BJ (cell line): ENCODE measurements around the gene HTR5A. TPM values are rescaled to one million over a fixed set of nuclear protein-coding genes. Genes with fewer than 3 reads are reported as not detected.

Experiments
- CTCF ChIA-PET: fragments of 350-600 bp; formaldehyde crosslinking; extraction: SDS; loops from one replicate; lab custom pipeline; 2021; ENCODE audit warnings: antibody characterized with exemption, inconsistent platforms; lab: Yijun Ruan, JAX
- POLR2A ChIA-PET: fragments of 300-600 bp; sonication (Branson Sonifier 250); formaldehyde crosslinking; extraction: SDS; loops from one replicate; lab custom pipeline; 2021; ENCODE audit warnings: antibody characterized with exemption; lab: Charles Lee
- DNase-seq: peaks from one replicate; pipeline ENCODE4 v3.0.0-alpha.2; 2011; ENCODE audit warnings: low read depth
- H3K27me3 ChIP-seq: 2 replicates; pipeline ENCODE4 v1.6.0; 2011; ENCODE audit warnings: low read length; ENCODE audit not compliant: control insufficient read depth, insufficient read depth
- H3K36me3 ChIP-seq: 2 replicates; pipeline ENCODE4 v1.5.1; 2011; ENCODE audit warnings: low read length; ENCODE audit not compliant: control insufficient read depth, insufficient read depth
- H3K4me3 ChIP-seq: 2 replicates; pipeline ENCODE4 v1.5.1; 2011; ENCODE audit warnings: low read depth, mild to moderate bottlenecking, control low read depth, low read length
- CTCF ChIP-seq: IDR thresholded peaks from 2 replicates; pipeline ENCODE4 v1.5.1; 2011; ENCODE audit warnings: low read depth, mild to moderate bottlenecking, control low read depth, inconsistent platforms, low read length, moderate library complexity; ENCODE audit not compliant: insufficient read depth
- polyA plus RNA-seq: library from polyadenylated mRNA; depleted of rRNA; stranded (reverse); fragments of >200 nt; gene quantifications from 2 replicates; pipeline ENCODE4 v1.2.3, GENCODE V29; 2011

HTR5A gene
- polyA plus RNA-seq, 1 experiment, result not detected

DNA sequence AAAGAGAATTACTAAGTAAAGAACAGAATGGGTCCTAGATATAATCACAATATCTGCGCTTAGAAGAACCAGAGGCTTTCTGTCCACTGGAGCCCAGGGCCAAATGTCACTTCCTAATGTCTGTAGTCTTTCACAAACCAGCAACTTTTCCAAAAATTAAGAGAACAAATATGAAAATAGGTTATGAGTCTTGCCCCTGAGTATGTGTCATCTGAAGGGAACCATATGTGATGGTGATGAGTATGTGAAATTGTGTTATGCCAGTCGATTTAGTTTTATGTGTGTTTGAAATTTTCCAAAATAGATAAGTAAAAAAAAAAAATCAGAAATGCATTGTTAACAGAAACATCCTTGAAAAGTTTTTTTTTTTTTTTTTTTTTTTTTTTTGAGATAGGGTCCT is 15.4 kb upstream of the HTR5A start:
- no peak for DNase-seq
- Histone ChIP-seq H3K36me3 (no peaks in the 10 kb centered on the region), H3K4me3 (no peak overlapping the region), H3K27me3 (no peaks in the 10 kb centered on the region)
- TF ChIP-seq CTCF, result no peak
- POLR2A ChIA-PET, result no interaction called here
- CTCF ChIA-PET, result no interaction called here

DNA sequence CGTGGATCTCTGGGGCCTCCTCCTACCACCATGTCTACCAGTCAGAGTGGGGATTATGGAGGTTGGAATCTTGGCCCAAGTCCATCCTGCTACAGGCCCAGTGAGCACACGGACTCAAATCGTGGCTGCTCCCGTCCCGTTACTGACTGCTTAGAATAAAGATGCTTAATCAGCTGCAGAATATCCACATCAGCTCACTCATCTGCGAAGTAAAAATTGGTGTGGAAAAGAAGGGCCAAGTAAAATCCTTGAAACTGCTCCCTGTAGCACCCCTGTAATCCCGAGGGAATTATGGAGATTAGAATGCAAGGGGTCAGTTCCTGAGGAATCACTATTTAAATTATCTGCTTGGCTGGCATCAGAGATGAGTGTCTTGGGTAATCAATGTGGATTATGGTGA is 13.0 kb upstream of the HTR5A start:
- CTCF ChIA-PET, result no interaction called here
- POLR2A ChIA-PET, result no interaction called here
- no peak for TF ChIP-seq CTCF

GRCh38 chr7:155058896-155059295 is 11.2 kb upstream of the HTR5A start:
- Histone ChIP-seq H3K36me3 (no peaks in the 10 kb centered on the region), H3K27me3 (no peaks in the 10 kb centered on the region), H3K4me3 (no peak overlapping the region)
- no peak for TF ChIP-seq CTCF
- CTCF ChIA-PET, result no interaction called here
- DNase-seq, result no peak
- POLR2A ChIA-PET, result no interaction called here

More for the DNA sequence above, 13.0 kb upstream of the HTR5A start:
- Histone ChIP-seq H3K27me3 (no peaks in the 10 kb centered on the region), H3K36me3 (no peaks in the 10 kb centered on the region), H3K4me3 (no peak overlapping the region)
- DNase-seq, result no peak

DNA sequence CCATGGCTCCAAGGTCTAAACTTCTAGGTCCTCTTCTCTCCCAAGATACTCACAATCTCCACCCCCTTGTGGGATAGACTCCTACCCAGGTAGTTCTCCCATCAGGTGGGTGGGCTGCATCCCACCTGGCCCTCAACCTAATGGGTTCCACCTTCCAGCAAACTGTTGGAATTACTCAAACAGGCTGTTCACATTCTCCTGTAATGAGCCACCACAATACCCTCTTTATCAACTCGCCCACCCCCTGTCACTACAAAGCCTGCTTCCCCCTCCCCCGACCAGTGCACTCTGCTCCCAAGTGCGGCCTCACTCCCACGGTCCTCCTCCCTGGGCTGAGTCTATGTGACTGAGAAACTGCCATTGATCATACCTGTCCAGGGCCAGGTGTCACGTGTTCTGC is 10.4 kb upstream of the HTR5A start:
- CTCF ChIA-PET, result no interaction called here
- TF ChIP-seq CTCF, result no peak
- no peak for DNase-seq

GRCh38 chr7:155062411-155062810 is 7.7 kb upstream of the HTR5A start:
- CTCF ChIA-PET, result no interaction called here
- no peak for DNase-seq
- no peak for TF ChIP-seq CTCF

More for the DNA sequence above, 10.4 kb upstream of the HTR5A start:
- Histone ChIP-seq H3K36me3 (no peaks in the 10 kb centered on the region), H3K4me3 (no peak overlapping the region), H3K27me3 (no peaks in the 10 kb centered on the region)
- POLR2A ChIA-PET, result no interaction called here

More at GRCh38 chr7:155062411-155062810, 7.7 kb upstream of the HTR5A start:
- H3K36me3 ChIP-seq, result no peaks in the 10 kb centered on the region
- H3K4me3 ChIP-seq, result no peak overlapping the region
- no peaks in the 10 kb centered on the region for H3K27me3 ChIP-seq
- POLR2A ChIA-PET, result no interaction called here
